CD4-positive, alpha-beta T cell treated with Interleukin-17A for 4 hours (primary cell): ENCODE data around the gene CTDSPL.

Experiments
- DNase-seq: peaks from one replicate; pipeline ENCODE4 v3.0.0-alpha.2; 2020; ENCODE audit warnings: mixed read lengths

CTDSPL gene

DNA sequence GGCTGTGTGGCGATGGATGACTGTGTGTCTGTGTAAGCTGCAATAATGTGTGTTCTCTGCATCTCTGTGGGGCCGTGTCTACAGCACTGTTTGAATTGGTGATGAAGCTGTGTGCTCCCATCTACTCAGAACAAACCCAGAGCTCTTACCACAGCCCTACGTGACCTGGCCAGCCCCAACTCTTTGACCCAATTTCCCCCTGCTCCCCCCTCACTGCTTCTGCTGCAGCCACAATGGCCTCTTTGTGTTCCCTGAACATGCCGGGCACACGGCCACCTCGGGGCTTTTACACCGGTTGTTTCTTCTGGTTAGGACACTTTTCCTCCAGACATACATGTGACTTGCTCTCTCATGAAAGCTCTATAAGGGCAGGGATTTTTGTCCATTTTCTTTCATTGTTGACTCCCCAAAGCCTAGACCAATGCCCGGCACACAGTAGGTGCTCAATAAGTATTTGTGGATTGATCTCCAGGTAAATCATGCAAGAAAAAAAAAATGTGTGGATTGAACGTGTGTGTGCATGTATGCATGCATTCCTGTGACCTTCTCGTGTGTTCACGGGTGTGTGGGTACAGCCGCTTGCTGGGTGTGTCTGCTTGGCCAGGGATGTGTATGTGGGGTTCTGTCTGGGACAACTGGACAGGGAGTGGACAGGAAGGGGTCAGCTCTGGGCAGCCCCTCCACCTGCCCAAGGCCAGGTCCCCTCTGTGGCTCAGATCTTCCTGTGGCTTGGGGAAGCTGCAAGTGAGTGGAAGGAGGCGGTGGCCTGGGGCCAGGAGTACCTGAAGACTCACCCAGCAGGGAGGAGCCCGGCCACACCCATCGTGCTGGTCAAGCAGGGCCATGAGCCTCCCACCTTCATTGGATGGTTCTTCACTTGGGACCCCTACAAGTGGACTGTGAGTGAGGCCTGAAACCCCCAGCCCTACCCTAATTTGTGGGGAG, 143.7 kb downstream of the CTDSPL start:
- no peak for DNase-seq

DNA sequence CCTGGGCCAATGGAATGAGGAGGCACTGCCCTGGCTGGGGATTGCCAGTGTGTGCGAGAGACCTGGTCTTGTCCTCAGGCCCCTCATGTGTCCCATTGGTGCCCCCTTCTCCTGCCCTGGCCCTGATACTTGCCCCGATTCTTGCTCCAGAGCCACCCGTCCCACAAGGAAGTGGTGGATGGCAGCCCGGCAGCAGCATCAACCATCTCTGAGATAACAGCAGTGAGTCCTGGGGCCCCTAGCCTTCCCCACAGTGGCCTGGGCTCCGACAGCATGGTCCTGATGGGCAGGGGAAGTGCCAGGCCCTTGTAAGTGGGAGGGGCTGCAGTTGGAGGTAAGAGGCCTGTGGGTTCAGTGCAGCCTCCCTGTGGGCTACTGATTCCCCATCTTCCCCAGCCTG, 144.4 kb downstream of the CTDSPL start:
- no peak for DNase-seq

DNA sequence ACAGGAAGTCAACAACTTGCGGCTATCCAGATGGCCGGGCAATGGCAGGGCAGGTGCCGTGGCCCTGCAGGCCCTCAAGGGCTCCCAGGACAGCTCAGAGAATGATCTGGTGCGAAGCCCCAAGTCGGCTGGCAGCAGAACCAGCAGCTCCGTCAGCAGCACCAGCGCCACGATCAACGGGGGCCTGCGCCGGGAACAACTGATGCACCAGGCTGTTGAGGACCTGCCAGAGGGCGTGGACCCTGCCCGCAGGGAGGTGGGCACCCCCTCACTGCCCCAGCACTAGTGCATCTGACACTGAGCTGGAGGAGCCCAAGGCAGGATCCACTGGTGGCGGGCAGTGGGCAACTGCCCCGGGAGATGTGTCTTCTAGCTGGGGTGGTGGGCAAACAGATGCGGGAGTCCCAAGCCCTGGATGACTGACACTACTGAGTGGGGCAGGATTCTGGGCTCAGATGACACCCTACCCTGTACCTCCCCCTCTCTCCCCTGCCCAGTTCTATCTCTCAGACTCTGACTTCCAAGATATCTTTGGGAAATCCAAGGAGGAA, 144.8 kb downstream of the CTDSPL start:
- no peak for DNase-seq

DNA sequence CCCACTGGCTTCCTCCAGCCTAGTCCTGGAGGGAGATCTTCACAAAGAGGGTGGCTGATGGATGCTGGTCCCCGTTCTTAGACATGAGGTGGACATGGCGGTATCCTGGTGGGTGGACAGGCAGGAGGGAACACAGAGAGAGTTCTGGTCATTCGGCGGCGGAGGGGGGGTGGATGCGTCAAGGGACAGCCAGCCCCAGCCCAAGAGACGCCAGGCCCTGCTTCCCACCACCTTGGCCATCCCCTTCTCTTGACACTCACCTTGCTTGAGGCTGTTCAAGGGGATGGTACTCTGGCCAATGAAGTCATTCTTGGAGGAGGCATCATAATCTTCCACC, 146.0 kb downstream of the CTDSPL start:
- DNase-seq: no peak

DNA sequence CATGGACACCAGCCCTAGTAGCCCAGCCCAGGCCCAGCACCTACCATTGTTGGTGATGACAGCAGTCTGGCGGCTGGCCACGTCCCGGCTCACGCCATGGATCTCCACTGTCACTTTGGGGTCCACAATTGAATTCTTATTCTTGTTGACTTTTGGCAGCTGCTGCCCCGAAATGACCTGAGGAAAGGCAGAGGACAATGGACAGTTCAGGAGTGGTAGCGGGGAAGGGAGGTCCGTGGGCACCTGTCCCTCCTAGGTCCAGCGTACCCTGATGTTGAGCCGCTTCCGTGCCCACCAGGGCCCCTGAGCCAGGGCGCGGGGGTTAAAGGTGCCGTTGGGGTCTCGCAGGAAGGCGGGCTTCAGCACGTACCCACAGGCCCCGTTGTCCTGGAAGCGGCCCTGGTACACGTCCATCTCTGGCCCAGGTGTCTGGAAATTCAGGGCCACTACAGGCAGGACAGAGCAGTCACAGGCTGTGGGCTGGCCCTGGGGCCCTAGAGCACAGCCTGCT, 146.6 kb downstream of the CTDSPL start:
- DNase-seq: no peak

DNA sequence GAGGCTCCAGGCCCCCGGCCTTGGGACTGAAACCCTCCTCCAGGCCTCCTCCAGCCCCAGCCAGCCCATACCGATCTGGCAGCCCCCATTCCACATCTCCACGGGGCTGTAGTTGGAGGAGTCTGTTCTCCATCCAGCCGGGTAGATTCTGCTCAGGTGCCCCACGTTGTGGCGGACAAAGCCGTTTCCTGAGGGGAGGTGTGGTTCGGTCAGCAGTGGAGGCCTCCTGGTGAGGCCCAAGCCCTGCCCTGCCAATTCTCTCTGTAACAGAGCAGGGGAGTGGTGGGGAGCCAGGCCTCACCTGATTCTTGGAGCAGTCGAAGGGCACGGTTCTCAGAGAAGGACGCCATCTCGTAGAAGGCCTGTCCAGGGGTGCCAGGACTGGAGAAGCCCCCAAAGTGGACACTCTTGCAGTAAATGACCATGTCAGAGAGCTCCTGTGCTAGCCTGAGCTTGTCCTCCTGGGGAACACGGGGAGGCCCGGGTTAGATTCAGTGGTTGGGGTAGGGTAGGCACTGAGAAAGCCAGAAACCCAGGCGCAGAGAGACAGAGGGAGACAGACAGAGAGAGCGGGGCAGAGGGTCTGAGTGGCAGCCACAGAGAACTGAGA, 147.4 kb downstream of the CTDSPL start:
- DNase-seq: no peak

DNA sequence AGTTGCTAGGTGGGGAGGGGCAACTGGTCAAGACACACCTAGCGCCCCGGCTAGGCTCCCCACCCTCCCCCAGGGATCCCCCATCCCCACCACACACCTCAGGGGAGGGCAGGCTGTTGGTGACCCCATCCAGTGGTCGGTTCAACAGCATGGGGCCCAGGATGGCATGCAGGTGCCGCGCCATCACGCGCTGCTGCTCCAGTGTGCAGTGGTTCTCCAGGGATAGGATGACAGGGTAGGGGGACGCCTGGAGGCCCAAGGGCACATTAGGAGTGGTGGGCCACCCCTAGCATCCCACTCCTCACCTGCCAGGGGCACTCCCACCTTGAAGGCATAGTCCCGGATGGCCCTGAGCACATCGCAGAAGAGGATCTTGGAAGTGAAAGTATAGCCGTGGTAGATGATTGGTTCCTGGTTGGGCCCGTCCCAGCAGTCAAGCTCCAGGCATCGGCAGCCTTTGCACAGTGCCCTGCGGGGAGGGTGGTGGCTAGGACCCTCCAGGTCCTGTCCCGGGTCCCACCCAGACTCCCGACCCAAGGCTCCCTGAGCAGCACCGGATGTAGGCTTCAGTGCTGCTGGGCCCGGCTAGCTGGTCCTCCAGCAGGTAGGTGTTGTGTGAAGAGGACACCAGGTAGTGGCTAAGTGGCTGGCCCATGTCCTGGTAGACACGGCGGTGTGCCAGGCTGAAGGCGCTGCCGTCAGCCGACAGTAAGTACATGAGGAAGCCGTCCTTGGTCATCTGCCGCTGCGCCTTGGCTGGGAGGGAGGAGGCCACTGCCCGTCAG, 148.3 kb downstream of the CTDSPL start:
- no peak for DNase-seq

DNA sequence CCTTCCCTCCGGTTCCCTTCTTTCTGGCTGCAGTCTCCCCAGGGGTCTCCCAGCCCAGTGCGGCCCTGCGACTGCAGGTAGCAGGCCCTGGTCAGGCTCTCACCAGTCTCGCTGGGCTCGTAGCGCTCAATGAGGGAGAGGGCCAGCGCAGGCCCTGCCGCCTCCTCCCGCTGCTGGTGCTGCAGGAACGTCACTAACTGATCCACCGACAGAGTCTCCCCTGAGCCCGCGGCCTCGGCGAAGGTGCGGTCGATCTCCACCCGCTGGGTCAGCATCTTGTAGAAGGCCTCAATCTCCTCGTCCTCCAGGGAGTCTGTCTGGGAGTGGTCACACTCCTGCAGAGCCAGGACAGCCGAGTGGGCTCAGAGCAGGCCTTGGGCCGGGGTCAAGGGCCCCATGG, 149.4 kb downstream of the CTDSPL start:
- no peak for DNase-seq

DNA sequence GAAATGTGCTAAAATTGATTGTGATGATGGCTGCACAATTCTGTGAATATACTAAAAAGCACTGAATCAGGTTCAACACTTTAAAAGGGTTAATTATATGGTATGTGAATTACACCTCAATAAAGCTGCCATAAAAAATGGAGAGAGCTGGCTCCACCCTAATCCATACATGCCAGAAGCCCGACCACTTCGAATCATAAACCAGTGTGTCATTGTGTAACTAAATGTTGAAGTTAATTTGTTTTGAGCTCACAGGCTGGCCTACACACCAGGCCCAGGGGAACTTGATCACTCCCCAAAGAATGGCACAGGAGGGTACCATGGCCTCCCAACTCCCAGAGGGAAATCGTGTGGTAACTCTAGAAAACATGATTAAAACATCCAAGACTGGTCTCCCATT, 153.8 kb downstream of the CTDSPL start:
- DNase-seq: no peak

DNA sequence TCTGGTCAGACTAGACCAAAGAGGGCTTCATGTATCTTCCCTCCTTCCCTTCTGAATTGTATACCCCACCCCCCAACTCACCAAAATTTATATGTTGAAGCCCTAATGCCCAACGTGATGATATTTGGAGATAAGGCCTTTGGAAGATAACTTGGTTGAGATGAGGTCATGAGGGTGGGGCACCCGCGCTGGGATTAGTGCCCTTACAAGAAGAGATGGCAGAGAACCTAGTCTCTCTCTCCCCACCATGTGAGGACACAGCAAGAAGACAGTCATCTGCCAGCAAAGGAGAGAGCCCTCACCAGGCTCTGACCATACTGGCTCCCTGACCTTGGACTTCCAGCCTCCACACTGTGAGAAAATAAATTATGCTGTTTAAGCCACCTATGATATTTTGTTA, 154.3 kb downstream of the CTDSPL start:
- no peak for DNase-seq

DNA sequence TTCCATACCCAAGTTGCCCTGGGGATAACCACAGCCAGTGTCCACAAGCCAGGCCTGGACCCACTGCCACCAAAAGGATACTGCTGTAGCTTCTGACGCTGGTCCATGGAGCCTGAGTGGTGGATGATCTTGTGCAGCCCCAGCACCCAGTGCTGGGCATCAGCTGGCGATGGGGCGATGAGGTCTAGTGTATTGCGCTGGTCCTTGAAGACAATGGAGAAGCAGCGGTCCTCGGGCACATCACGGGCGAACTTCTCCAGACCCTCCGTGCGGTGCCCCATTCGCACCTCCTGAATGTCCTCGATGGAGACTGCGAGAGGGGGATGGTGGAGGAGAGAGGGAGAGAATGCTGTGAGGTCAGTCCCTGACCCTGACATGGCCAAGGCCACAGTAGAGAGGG, 154.7 kb downstream of the CTDSPL start:
- DNase-seq: no peak

DNA sequence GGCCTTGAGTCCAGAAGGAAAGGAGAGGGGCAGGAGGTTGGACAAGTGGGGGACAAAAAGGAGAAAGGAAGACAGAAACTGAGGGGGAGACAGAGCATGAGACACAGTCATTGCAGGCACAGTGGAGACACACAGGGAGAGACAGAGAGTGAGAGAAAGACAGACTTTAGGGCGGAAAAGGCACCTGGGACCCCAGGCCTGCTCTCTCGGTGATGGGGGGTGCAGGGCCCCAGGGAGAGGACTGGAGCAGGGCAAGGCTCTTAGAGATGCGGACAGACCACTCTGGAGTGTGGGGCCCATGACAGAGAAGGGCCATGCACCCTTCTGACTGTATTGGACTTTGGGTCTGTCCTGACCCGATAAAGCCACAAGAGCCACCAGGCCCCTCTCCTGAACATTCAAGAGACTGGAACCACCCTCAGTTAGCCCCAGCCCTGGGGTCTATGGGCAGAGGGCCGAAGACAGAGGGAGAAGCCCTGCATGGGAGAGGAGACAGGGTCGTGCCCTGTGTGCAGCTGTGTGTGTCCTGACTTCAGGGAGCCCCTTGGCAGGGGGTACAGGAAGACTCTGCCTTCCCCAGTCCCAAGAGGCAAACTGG, 155.3 kb downstream of the CTDSPL start:
- DNase-seq: no peak

DNA sequence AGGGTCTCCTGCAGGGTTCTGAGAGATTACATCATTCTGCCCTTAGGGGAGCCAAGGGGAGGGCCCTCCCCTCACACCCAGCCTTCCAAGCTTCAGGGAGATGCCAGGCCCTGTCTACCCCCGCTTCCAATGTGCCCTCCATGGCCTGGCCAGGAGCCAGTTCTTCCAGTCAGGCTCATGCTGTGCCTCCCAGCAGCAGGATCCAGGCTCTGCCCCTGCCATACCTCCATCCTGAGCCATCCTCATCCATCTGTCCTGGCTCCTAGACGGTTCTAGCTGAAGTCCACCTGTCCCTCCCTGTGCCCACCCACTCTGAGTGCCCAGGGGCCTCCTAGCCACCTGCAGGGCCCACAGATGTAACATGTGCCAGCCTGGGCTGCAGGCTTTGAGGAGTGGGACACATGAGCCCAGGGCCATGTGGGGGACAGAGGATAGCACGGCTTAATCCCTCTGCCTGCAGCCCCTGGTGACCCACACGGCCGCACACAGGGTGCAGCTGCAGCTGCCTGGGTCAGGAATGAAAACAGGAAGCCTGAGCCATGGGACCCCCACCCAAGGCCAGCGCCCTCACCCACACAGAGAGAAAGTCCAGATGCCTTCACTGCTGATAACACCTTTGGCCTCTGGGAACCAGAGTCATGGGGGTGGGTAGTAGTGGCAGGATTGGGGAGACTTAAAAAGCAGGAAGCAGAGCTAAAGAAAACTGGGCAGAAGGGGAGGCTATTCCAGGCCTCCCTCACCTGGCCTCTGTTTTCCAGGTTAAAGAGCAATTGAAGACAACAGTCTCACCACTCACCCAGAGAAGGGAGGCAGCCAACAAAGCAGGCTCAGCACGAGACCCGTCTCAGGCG, 156.0 kb downstream of the CTDSPL start:
- no peak for DNase-seq

DNA sequence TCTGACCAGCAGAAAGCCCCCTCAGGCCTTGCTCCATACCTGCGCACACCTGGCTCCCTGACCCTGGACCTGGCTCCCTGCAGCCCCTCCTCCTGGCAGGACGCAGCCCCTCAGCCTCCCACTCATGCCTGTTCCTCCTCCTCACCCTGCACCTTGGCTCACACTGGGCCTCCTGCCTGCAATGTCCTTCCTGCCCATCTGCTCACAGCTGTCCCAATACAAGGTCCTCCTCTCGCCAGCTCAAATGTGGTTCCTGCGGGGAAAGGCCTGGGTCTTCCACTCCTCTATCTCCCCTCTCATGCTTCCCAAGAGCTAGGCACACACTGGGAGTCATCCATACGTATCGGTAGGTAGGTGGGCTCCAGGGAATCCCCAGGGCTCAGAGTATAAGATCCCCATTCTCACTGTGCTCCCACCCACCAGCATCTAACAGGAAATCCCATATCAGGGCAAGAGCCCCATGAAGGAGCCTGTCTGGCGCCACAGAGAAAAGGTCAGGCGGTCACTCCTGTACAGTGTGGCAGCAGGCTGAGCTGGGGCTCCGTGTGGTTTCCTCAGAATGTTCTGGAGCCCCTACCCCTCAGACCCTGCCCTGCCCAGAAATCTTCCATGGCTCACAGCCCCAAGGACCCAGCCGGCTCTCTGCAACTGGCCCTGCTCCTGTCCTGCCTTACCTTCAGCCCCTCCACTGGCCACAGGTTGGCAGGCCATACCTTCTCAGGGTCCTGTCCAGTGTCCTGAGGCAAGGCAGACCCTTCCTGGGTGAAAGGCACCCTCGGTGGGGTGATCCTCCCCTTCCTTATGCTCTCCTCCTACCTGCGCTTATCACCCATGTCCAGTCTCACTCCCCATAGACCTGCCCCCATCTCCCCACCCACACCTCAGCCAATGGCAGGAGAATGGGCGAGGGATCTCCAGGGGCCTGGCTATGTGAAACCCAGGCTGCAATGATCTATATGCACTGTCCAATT, 156.9 kb downstream of the CTDSPL start:
- DNase-seq: no peak

DNA sequence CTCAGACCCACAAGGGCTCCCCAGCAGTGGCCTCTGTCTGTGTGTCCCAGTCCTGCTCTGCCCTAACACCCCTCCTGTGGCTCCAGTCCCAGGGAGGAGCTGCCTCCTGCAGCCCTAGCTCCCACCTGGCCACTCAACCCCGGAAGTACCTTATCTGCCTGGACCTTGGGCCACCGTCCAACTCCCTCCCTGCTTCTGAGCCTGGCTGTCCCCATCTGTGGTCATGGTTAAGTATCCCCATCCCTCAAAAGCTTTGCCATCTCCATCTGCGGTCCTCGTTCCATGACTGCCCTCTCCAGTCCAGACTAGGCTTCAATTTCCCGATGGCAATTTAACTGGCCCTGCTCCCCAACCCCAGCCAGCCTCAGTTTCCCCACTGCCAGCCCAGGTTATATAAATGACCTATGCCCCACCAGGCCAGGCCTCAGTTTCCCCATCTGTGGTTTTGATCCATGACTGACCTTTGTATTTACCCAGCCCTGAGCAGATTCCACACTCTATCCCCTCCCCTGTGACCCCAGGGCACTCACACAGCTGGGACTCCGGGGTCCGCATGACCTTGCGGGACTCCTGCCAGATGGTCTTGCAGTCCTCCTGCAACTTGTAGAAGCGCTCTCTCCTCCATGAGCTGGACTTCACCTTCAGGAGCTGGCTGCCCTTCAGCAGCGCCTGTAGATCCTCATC, 158.1 kb downstream of the CTDSPL start:
- DNase-seq: no peak

DNA sequence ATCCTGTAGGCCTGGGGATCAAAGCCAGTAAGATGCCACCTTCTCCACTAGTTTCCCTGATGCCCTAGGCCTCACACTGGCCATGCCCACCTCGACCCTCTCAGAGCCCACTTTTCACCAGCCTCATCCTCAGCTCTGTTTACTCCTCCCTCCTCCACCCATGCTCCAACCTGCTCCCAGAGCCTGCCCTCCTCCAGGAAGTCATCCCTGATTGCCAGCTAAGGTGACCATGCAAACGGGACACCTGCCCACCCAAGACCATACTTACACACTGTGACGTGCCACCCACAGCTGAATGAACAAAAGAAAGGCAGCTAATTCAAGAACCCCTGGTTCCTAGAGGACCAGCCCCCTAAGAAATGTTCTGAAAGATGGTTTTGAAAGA, 158.7 kb downstream of the CTDSPL start:
- no peak for DNase-seq

DNA sequence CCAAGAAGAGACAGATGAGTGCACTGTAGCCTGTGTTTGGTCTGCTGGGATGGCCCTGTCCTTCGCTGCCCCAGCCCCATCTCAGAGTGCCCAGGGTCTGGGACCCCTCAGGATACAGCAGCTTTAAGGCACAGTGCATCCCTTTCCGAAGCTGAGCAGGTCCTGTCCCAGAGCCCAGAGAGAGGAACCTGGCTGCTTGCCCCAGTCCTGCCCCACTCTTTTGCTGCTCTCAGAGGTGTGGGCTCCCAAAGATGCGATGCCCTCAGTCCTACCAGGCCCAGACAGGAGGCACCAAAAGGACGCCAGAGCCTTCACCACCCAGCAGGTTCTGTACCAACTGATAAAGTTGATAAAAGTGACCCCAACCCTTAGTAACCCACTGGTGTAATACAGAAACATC, 159.5 kb downstream of the CTDSPL start:
- no peak for DNase-seq

DNA sequence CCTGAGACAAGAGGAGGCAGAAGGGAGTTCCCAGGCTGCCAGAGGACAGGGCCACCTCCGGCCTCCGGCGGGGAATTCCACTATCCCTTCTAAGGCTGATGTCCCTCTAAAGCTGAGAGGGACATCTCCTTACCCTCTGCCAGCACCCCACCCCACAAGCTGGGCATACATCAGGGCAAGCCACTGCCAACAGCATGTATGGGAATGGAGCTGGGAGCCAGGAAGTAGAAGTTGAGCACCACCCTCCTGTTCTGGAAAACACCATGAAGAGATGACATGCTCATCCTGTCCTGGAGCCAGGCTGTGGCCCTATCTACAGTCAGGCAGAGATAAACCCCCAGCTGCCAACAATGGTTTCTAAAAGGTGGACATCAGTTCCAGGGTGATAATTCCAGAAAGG, 160.6 kb downstream of the CTDSPL start:
- no peak for DNase-seq

DNA sequence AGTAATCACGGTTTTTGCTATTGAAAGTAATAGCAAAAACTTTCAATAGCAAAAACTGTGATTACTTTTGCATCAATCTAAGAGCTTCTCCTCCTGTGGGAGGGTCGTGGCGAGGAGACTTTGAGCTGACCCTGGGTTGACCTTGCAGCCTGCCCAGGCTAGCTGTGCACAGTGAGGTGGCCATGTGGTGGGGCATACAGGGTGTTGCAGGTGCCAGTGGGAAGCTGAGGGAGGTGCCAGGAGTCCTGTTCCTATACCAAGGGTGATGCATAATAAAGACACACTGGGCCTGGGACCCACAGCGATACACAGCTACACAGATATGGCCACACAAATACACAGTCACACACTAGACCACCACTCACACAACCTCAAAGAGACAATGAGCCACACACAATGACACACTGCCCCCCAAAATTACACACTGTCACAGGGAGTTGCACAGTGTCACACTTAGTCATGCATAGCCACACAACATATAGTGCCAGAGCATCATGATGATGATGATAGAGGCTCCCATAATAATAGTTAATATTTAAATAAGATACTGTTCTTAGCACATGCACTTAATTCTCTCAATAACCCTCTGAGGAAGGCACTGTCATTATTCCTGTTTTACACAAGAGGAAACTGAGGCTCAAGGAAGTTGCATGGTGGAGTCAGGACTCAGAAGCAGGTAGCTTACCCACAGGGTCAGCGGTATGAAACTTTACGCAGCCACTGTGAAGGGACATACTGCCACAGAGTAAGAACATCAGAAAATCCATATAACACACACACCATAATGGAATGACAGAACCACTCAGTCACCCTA, 161.4 kb downstream of the CTDSPL start:
- DNase-seq: no peak
